ENCODE data around the gene ITIH4. TPM values are rescaled to one million over a fixed set of nuclear protein-coding genes. Genes with fewer than 3 reads are reported as not detected.

The ITIH4 gene
- total RNA-seq, 6 donors from 2014 or later: 9.9 to 102 (median 21.8) TPM

DNA sequence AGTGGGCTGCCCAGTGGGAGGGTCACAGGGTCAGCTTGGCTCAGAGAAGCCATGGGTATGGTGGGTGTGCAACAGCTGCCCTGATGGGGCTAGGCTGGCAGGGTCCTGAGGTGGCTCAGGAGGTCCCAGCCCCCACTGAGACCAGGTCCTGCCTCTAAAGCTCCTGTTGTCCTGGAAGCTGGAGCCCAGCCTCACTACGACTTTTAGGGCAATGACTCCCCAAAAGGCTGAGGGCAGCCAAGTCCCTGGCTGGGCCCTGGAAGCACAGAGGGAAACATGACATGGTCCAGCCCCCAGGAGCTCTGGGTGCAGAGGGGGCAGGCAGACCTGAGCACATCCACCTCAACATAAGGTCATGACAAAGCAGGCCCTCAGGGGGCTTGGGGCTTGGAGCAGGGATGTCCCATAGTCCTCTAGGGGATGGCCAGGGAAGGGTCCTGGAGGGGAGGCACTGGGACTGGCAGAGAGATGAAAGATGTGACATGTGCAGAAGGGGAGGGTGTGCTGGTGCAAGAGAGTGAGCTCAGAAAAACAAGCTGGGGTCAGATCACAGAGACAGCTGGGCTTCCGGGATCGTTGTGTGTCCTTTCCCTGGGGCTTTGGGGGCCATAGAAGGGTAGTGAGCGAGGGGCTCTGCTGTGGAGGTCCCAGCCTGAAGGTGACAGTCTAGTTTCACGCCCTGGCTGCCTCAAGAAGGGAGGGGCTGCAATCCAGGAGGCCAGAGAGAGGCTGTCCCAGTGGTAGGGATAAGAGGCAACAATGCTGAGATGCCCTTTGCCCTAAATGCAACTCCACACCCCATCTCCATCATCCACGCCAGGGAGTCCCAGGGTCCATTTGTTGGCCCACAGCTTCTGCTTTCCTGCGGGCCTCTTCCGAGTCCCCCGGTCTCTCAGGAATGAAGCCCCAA, 36.5 kb downstream of the ITIH4 start:
- H3K9me3 ChIP-seq: no peaks in the 10 kb centered on the region
- 80 to 81% methylated on average over 8 to 9 of the region's 9 CpGs for WGBS, 2 donors
- no peaks in the 10 kb centered on the region for H3K4me1 ChIP-seq
- no peak for ATAC-seq (ENCODE audit: low FRiP score in 2 of 2)
- H3K36me3 ChIP-seq: no peaks in the 10 kb centered on the region
- no peak overlapping the region for H3K27ac ChIP-seq
- no peaks in the 10 kb centered on the region for H3K27me3 ChIP-seq
- no peak for DNase-seq
- TF ChIP-seq, protein P1, sequence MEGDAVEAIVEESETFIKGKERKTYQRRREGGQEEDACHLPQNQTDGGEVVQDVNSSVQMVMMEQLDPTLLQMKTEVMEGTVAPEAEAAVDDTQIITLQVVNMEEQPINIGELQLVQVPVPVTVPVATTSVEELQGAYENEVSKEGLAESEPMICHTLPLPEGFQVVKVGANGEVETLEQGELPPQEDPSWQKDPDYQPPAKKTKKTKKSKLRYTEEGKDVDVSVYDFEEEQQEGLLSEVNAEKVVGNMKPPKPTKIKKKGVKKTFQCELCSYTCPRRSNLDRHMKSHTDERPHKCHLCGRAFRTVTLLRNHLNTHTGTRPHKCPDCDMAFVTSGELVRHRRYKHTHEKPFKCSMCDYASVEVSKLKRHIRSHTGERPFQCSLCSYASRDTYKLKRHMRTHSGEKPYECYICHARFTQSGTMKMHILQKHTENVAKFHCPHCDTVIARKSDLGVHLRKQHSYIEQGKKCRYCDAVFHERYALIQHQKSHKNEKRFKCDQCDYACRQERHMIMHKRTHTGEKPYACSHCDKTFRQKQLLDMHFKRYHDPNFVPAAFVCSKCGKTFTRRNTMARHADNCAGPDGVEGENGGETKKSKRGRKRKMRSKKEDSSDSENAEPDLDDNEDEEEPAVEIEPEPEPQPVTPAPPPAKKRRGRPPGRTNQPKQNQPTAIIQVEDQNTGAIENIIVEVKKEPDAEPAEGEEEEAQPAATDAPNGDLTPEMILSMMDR (IDR thresholded peaks at IDR 0.05): no peak
- no peak for TF ChIP-seq POLR2AphosphoS5 (IDR thresholded peaks at IDR 0.05)
- no peak for TF ChIP-seq EP300 (IDR thresholded peaks at IDR 0.05)
- no peak for TF ChIP-seq POLR2A (IDR thresholded peaks at IDR 0.05)
- H3K4me3 ChIP-seq: no peak overlapping the region

DNA sequence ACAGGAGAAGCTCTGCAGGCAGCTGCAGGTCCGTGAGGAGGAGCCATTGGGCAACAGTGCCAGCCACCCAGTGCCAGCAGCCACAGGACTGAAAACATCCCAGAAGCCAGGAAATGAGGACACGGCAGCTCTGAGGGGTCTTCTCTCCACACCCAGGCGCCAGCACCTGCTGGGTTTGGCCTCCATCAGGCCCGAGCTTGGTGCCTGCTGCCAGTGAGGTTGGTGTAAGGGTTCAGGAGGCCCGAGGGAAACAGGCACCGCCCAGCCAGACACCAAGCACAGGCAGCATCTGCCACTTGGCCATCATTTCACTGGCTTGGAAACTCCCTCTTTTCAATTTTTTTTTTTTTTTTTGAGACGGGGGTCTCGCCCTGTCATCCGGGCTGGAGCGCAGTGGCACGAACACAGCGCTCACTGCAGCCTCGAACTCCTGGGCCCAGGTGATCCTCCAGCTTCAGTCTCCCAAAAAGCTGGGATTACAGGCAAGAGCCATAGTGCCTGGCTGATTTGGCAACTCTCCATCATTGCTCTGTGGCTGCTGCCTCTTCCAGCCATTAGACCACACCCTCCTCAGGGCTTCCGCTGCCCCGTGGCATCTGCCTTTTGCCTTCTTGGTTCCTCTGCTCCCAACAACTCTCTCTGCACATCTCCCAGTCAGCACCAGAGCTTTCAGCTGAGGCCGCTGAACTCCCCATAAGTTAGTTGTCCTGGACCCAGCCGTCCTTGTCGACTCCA, 37.3 kb downstream of the ITIH4 start:
- Histone ChIP-seq H3K4me3 (no peak overlapping the region), H3K27ac (no peak overlapping the region), H3K4me1 (no peaks in the 10 kb centered on the region), H3K36me3 (no peaks in the 10 kb centered on the region), H3K27me3 (no peaks in the 10 kb centered on the region), H3K9me3 (no peaks in the 10 kb centered on the region)
- no peak for ATAC-seq (ENCODE audit: low FRiP score in 2 of 2)
- TF ChIP-seq, protein P1 (IDR thresholded peaks at IDR 0.05): no peak
- no peak for TF ChIP-seq POLR2AphosphoS5 (IDR thresholded peaks at IDR 0.05)
- TF ChIP-seq POLR2A (IDR thresholded peaks at IDR 0.05): no peak
- TF ChIP-seq EP300 (IDR thresholded peaks at IDR 0.05): no peak
- DNase-seq: no peak
- 81 to 84% methylated on average over 16 to 18 of the region's 18 CpGs for WGBS, 2 donors

DNA sequence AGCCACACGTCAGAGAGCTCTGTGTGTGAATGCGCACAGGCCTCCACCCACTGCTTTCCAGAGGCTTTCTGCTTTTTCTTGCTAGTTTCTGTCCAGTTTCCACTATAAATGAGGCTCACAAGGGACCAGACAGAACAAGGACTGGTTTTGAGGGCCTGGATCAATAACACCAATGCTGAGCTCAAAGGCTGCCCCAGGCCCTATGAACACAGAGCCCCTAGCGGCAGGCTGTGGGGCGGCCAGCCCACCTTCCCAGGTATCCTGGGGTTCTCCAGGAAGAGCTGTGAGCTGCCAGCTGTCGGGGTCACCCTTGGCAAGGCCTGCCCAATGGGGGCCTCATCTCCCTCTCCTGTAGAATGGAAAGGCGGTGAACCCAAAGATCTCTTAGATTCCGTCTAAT, 38.1 kb downstream of the ITIH4 start:
- TF ChIP-seq POLR2AphosphoS5 (IDR thresholded peaks at IDR 0.05) (no peak), EP300 (IDR thresholded peaks at IDR 0.05) (no peak), POLR2A (IDR thresholded peaks at IDR 0.05) (no peak)
- TF ChIP-seq, protein P1 (IDR thresholded peaks at IDR 0.05): no peak
- WGBS, 2 donors: 90 to 100% methylated on average over 2 to 7 of the region's 7 CpGs
- Histone ChIP-seq H3K27ac (no peak overlapping the region), H3K9me3 (no peaks in the 10 kb centered on the region), H3K36me3 (no peaks in the 10 kb centered on the region), H3K4me1 (no peaks in the 10 kb centered on the region), H3K4me3 (no peak overlapping the region), H3K27me3 (no peaks in the 10 kb centered on the region)
- ATAC-seq (ENCODE audit: low FRiP score in 2 of 2) (no peak), DNase-seq (no peak)

DNA sequence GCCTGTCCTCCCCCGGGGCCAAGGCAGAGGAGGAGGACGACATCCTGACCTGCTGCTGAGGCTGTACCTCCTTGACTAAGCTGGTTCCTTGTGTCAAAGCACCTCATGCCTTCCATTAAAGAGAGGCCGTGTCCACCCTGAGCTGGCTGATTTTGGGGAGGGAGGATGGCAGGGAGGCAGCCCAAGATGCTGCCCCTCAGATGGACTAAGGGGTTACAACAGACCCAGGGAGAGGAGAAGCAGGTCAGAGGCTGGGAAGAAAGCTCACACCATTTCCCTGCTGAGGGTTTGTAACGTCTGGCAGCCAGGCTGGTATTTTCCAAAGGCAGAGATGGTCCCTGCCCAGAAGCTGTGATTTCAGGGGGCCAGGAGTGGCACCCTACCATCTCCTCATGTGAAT, 38.5 kb downstream of the ITIH4 start:
- Histone ChIP-seq H3K4me3 (no peak overlapping the region), H3K27ac (no peak overlapping the region), H3K9me3 (no peaks in the 10 kb centered on the region), H3K36me3 (no peaks in the 10 kb centered on the region), H3K4me1 (no peaks in the 10 kb centered on the region), H3K27me3 (no peaks in the 10 kb centered on the region)
- ATAC-seq (ENCODE audit: low FRiP score in 2 of 2) (no peak), DNase-seq (no peak)
- 77 to 80% methylated on average over 4 of the region's 4 CpGs for WGBS, 2 donors
- no peak for TF ChIP-seq POLR2AphosphoS5 (IDR thresholded peaks at IDR 0.05)
- TF ChIP-seq EP300 (IDR thresholded peaks at IDR 0.05): no peak
- TF ChIP-seq, protein P1 (IDR thresholded peaks at IDR 0.05): no peak
- TF ChIP-seq POLR2A (IDR thresholded peaks at IDR 0.05): no peak

Measured in upper lobe of left lung (tissue), 6 donors.